Dedifferentiated amniotic fluid mesenchymal stem cell (primary cell): ENCODE data around the gene DAB1.
"Not testable (repeated sequence)": the region's sequence is repeated elsewhere in the genome, so short reads cannot be mapped to it uniquely, and the experiment has no call there.

Experiments
- DNase-seq: peaks from one replicate; pipeline ENCODE4 v3.0.0-alpha.2; 2016; ENCODE audit errors: extremely low spot score

The DAB1 gene

DNA sequence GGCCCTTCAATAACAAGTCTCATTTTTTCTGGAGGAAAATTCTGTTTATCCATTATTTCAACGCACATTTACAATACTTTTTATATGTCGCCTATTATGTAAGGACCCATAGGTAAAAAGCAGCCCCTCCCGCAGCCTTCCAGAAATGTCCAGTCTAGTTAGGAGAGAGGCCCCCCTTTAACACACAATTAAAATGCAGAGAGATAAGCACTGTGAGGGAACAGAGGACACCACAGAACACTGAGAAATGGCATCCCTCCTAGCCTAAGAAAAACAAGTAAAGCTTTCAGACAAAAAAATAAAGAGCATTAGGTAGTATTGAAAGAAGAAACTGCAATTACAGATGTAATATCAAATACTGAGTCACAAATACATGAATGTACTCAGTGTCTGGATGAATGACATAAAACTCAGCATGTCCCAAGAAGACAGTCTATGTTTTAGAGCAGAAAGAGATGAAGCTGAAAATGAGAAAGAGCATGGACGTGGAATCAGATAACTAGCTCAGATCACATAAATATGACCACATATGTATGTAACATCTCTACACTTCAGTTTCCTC, 62.9 kb downstream of the DAB1 start:
- no peak for DNase-seq

DNA sequence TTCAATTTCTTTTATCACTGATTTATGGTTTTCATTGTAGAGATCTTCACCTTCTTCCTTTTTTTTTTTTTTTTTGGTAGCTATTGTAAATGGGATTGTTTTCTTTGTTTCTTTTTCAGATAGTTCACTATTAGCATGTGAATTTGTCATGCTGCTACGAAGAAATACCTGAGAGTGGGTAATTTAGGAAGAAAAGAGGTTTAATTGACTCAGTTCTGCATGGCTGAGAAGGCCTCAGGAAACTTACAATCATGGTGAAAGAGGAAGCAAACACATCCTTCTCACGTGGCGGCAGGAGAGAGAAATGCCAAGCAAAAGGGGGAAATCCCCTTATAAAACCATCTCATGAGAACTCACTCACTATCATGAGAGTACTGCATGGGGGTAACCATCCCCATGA, 66.4 kb downstream of the DAB1 start:
- DNase-seq = no peak

DNA sequence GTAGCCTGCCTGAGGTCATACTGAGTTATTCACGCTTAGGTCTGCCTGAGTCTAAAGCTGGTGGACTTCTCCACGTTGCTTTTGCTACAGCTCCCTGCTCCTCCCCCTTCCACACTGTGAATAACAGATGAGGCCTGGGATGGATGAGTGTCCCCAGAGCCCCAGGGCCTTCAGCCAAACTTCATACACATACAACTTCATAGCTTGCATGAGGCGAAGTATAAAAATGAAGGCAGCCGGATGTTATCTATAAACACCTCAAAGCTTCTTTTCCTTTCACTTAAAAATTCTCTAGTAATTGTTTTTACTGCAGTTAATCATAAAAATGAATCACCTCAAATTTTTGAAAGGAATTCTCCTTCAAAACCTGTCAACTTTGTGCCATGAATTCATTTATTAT, 70.2 kb downstream of the DAB1 start:
- DNase-seq = no peak

DNA sequence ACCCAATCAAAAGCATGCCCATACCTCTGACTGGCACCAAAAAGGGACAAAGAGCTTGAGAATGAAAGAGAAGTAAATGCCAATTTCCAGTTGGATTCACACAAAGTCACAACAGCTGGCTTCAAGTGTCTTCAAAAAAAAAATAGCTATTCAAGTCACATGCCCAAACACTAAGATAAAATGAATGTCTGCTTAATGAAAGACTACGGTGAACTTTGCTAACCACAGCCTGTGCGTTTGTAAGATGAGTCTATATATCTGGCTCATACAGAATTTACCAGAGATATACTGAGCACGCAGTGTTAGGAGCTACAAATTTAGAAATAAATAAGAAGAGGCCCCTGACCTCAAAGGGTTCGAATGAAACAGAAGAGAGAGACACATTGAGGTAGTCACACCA, 73.2 kb downstream of the DAB1 start:
- DNase-seq = no peak

DNA sequence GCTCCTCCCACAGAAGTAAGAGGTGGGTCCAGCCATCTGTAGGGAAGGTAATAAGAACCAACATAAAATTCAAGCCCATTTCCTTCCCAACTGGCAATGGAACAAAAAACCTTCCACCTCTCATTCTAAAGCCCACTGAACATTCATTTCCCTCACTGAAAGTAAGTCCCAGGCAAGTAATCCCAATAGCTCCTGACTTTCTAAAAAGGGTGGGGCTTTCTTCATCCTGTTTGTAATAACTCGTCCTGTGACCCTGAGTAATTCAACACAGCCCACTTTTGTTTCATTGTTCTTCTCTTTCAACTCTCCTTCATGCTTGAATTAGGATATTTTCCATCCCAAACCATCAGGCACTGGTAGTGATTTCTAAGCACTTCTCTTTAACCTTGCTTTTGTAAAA, 74.9 kb downstream of the DAB1 start:
- DNase-seq = no peak

DNA sequence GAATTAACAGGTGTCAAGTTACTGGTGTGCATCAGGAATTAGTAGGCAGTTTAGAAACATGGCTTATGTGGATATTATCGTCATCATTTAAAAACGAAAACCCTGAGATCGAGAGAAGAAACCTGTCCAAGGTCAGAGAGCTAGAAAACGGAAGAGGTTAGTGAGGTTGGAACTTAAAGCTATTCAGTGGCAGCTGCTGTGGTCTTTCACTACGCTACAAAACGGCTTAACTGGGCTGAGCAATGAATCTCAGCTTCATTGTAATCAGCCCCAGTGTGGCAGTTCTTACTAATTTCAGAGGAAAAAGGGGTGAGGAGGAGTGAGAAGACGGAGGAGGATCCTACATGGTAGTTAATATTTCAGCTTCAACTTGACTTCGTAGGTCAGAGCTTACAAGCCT, 77.9 kb downstream of the DAB1 start:
- DNase-seq = no peak

DNA sequence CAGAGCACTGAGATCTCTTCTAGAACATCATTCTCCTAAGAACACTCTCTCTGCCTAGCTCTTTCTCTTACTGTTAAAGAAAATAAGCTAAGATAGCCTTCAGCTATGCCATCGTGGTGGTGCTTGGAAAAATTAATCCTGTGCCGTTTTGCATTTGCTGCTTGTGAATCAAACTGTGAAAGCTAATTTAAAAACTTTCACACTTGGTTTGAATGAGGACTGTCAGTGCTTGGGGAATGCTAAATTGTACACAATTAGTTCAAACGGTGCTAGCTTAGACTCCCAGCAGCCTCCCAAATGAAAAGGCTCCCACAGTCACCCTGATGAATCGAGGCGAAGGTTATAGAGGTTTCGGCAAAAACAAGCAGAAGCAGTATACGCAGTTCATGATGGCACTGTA, 79.6 kb downstream of the DAB1 start:
- no peak for DNase-seq

DNA sequence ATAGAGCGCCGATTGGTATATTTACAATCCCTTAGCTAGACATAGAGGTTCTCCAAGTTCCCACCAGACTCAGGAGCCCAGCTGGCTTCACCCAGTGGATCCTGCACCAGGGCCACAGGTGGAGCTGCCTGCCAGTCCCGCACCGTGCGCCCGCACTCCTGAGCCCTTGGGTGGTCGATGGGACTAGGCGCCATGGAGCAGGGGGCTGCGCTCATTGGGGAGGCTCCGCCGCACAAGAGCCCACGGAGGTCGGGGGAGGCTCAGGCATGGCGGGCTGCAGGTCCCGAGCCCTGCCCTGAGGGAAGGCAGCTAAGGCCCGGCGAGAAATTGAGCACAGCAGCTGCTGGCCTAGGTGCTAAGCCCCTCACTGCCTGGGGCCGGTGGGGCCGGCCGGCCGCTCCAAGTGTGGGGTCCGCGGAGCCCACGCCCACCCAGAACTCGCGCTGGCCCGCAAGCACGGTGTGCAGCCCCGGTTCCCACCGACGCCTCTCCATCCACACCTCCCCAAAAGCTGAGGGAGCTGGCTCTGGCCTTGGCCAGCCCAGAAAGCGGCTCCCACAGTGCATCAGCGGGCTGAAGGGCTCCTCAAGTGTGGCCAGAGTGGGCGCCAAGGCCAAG, 80.5 kb downstream of the DAB1 start:
- DNase-seq = not testable (repeated sequence)

DNA sequence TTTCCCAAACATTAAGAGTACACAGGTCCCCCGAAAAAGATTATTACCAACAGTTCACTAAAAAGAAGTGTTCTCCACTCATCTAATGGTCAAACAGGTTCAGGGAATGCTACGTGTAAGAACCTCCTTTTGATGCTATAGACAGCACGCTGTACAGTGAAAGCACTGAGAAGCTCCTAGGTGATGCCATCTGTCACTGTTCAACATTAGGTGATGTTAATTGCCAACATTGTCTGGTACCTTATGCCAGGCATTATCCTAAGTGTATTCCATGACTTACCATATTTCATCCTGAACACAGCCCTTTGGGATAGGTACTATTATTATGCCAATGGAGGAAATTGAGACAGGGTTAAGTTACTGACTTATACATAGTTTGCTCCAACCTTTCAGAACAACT, 82.1 kb downstream of the DAB1 start:
- DNase-seq = no peak

DNA sequence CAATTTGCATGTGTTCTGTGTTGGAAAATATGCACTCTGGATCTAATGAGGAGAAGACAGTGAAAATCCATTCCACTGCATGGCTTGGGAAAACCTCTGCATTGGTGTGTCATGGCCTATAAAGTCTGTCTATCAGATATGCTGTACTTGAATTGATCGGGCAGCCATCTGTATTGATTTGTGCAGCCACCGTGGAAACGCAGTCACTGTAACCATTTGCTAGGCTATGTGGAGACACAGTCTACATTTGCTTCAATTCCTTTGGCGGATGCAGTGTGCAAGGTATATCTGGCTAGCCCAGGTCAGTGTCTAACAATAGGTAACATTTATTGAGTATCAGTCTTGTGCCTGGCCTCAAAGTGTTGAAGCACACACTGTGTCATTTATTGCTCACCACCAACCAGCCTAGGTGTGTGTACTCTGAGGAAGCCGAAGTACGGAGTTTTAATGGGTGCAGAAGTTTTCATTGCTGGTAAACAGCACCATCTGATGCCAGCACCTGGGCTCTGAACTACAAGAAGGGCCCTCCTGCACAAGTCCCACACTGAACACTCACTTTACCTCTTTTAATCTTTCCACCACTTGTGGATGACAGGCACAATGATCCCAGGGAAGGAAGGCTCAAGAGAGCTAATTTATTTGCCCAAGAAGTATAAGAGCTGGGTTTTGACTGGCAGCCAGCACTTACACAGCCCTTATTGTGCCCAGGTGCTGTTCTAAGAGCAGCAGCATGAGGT, 83.4 kb downstream of the DAB1 start:
- DNase-seq = no peak

DNA sequence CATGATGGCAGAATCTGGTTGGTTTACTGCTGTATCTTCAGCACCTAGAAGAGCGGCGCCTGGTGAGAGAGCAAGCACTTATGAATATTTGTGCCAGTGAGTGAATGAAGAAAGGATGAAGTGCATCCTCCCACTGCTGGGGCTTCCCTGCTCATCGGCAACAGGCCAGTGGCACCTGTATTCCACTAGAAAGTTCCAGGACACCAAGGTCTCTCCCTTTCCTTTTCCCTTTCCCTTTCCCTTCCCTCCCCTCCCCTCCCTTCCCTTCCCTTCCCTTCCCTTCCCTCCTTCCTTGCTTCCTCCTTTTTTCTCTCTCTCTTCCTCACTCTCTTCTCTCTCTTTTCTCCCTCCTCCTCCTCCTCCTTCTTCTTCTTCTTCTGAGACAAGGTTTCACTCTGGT, 86.2 kb downstream of the DAB1 start:
- no peak for DNase-seq

DNA sequence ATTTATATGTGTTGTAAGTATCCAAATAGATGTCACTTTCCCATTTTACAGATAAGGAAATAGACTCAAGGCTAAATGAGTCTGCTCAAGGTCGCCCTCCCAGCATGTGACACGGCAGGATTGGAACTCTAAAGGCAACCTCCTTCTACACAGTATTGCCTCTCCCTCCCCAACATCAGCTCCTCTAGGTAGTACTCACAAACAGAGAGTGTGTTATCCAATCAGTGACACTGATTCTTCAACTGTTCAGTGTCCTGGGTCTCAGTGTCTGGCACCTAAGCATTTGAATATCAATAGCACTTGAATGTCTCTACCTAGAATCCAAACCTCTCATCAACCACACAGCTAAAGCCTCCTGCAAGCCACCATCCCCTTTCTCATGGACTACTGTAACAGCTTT, 87.1 kb downstream of the DAB1 start:
- DNase-seq = no peak

DNA sequence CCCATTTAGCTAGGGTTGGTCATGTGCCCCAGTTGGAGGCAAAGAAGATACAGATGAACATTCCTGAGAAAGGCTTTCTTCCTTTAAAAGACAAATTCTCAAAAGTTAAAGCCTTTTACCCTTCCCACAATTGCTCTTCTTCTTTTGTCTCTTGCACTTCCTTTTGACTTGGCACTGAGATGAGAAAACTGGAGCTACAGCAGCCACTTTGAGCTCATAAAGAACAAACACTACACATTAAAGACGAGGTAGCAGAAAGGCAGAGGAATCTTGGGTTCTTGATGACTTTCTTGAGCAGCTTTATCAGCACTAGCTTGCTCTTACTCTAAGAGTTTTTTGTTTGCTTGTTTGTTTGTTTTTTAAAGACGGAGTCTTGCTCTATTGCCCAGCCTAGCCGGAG, 92.2 kb downstream of the DAB1 start:
- DNase-seq = no peak

DNA sequence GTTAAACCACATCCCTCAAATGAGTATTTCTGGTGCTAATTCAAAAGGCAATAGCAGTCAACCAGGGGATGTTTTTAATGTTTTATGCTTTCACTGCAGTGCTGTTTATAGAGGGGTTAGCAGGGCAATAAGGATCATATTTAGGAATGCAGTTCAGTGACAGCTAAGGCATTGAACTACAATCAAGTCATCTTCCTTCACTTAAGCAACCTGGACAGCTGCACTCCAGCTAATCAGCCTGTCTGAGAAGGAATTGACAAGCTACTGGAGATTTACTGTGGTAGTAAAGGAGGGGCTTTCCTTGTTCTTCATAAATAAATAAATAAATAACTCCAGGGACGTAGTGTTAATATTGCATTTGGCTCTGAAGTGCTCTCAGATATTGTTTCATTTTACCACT, 93.9 kb downstream of the DAB1 start:
- no peak for DNase-seq

DNA sequence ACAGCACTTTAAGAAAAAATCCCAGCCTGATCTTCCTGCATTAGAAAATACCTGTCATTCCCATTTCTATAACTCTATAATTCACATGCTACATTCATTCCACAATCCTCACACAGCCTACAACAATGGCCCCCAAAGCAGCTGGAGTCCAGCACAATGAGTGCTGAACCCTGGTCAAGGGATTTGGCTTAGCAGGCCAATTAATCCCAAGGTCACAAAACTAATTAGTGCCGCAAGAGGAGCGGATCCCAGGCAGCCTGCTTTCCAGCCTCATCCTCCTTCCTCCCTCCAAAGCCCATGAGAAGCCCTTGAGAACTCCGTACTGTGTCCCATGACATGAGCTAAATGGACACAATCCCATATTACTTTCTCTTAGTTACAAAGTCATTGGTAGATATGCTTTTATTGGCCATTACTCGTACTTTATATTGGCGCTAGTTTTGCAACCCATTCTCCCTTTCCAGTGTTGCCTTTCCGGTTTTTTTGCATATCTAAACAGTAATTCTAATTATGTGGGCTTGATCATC, 94.8 kb downstream of the DAB1 start:
- DNase-seq = no peak

DNA sequence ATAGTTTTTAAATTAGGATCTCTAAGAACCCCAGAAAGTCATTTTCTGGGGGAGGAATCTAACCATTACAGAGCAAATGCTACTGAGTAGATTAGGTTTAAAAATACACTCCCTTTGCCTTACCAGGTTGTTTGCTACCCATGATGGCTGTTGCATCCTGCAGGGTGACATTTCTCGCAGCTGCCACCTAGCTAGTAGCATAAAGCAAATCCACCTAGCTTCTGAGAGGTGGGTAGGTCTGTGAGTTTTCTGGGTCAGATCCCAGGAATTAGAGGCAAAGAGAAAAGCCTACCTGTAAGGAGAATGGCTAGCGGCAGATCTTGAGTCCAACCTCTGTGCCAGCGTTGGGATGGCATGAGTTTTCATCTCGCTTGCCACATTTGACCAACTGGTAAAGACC, 95.9 kb downstream of the DAB1 start:
- no peak for DNase-seq

DNA sequence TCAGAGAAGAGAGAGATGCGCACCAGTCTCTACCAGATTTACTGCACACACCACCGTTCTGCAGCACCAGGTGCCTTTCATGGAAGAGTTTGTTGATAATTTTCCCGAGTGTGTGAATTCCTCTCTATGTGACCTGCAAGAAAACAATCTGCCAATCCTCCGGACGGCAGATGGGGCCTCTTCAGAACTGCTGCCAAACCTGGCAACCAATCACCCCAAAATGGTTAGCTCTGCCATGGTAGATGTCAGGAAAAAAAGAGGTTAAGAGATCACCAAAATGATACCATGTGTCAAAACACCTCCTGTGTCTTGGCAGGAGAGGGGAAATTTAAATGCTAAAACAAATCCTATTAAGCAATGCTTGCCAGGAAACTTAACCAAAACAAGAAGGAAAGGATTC, 96.5 kb downstream of the DAB1 start:
- DNase-seq = no peak

DNA sequence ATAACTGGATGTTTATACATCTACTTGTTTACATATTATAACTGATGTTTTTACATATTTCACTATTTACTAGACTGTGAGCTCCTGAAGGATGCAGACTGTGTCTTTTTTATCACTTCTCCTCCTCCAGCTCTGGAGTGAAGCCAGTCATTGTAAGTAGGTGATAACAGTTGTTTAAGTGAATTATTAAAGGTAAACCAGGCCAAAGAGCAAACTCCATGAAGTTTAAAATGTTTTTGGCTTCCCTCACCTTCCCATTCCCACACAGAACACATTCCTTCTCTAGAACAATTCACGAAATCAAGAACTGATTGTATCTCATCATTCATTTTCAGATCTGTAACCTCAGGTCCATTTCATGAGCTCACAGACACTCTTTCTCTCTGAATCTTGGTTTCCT, 98.3 kb downstream of the DAB1 start:
- DNase-seq = no peak

DNA sequence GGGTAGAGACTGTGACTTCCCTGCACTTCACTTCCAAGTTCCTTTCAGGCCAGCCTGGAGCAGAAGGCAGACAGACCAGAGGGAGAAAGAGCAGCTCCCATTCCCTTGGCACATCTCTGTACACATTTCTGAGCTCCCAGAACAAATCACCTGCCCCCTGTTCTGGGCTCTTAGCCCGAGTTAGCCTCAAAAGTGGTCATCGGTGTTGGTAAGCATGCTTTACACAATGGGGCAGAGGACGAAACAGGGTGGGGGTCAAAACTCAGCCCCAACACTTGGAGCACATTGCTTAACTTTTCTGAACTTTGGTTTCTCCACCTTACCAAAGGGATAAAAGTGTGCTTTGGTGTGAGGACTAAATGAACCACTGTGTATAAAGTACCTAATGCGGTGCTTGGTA, 98.7 kb downstream of the DAB1 start:
- no peak for DNase-seq

DNA sequence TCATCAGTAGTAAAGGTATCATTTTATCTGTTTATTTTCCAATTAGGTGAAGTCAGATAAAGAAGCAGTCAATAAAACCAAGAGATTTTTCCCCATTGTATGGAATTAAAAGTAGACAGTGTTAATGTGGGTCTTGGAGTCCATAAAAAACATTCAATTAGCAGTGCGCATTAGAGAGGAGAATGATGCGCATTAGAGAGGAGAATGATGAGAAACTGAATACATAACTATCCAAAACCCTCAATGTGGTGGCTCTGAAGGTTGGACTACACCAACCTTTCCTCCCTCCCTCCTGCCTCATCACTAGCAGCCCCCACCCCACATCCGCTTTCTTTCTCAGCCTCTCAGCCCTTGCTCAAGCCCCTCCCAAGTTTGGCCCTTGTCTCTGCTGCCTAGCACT, 99.5 kb downstream of the DAB1 start:
- DNase-seq = no peak

DNA sequence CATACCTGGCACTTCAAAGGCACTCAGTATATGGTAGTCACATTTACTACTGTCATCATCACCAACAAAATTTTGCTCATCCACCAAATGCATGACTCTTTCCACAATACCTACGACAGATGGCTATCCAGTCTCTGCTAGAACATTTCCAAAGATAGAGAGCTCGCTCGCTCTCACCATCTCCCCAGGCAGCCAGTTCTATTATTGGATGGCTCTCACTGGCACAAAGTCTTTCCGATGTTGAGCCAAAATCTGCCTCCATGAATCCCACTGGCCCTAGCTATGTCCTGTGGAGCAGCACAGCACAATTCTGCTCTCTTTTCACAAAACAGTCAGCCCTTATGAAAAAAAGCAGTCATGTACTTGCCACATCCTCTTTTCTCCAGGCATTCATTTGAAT, 102.1 kb downstream of the DAB1 start:
- no peak for DNase-seq

DNA sequence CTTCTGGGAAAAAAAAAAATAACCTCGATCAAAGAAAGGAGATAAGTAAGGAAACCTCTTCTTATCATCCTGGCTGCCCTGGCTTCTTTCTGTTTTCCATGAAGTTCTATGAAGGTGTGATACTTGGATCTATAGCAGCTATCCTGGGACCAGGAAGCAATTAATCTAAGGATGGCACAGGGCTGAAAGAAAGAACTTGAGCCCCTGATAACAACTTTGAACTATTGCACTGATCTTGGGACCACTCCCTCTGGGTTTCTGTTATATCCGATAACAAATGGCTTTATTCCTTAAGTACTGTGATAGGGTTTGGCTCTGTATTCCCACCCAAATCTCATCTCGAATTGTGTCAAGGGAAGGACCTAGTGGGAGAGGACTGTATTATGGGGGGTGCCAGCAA, 104.1 kb downstream of the DAB1 start:
- no peak for DNase-seq

DNA sequence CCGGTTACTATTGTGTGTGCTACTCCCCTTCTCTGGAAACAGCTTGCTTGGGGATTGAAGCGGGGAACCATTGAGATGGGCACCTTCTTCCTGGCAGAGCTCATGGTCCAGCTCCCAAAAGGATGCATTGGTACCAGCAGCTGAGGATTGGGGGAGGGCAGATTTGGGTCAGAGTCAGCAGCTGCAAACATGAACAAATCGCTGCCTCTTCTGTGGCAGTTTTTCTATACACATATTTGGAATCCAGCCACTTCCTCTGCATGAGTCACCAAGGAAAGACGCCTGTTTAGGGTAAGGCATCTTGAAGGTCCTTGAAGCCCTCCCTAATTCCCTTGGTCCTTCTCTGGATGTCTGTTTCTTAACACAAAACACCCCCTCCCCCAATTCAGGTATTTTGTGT, 104.7 kb downstream of the DAB1 start:
- DNase-seq = no peak
